Colonic mucosa (tissue), 4 donors: ENCODE measurements around the gene OR4D2. TPM values are rescaled to one million over a fixed set of nuclear protein-coding genes. Genes with fewer than 3 reads are reported as not detected.

ENCODE experiments used
- DNase-seq: peaks from one replicate; pipeline ENCODE4 v3.0.0-alpha.2; 2020
- H3K27ac ChIP-seq: fragments of 200-600 bp; one replicate; pipeline ENCODE4 v1.8.0; 2021
- H3K27me3 ChIP-seq: fragments of 200-600 bp; one replicate; pipeline ENCODE4 v1.8.0; 2021
- H3K36me3 ChIP-seq: fragments of 200-600 bp; one replicate; pipeline ENCODE4 v1.8.0; 2021
- H3K4me1 ChIP-seq: fragments of 200-600 bp; one replicate; pipeline ENCODE4 v1.8.0; 2021; ENCODE audit warnings: mild to moderate bottlenecking
- H3K4me3 ChIP-seq: fragments of 200-600 bp; one replicate; pipeline ENCODE4 v1.8.0; 2021
- H3K9ac ChIP-seq, 2 donors: one replicate each; pipeline ENCODE4 v1.7.0; 2013; ENCODE audit warnings: control low read depth in 2 of 2, low read depth in 2 of 2, low read length in 2 of 2
- H3K9me3 ChIP-seq: fragments of 200-600 bp; one replicate; pipeline ENCODE4 v1.8.0; 2021
- intact Hi-C: fragments of 100-400 bp; cut with DNase I; formaldehyde crosslinking; loops from one replicate; pipeline ENCODE4 v1.14.1; 2022
- total RNA-seq, 2 donors: library from RNA; stranded (reverse); fragmentation: NEBNext Ultra II Directional in 1 of 2; extraction: Animal tissue kit (Norgen Biotek cat#: 25700) in 1 of 2; gene quantifications; one replicate each; pipeline ENCODE4 v1.2.1, GENCODE V29; 2021
- TF ChIP-seq, protein P1 (sequence below): fragments of 200-600 bp; IDR thresholded peaks from one replicate; pipeline ENCODE4 v1.8.0; 2022; ENCODE audit warnings: antibody characterized with exemption, mild to moderate bottlenecking
- donor health status: healthy.
- donor health status: DM: no; HTN: no; CAD: no.
- donor health status: DM: no; HTN: no; CAD: no.

Gene OR4D2
- total RNA-seq, 2 donors from 2014 or later: not detected

DNA sequence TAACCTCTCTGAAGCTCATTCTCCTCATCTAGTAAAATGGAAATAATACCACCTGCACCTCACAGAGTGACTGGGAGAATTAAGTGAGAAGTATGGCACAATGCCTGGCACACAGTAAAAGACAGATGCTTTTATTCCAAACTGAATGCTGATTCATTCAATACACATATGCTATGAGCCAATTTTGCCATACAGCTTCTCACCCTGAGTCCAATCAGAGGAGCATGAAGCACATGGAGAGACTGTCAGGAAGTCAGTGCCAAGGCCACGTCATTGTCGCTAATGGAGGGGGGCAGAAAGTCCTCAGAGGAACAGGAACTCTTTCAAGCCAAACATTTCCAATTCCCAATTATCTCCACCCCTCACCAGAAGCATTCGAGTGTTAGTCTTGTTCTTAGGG, 40.7 kb downstream of the OR4D2 start:
- TF ChIP-seq, protein P1, sequence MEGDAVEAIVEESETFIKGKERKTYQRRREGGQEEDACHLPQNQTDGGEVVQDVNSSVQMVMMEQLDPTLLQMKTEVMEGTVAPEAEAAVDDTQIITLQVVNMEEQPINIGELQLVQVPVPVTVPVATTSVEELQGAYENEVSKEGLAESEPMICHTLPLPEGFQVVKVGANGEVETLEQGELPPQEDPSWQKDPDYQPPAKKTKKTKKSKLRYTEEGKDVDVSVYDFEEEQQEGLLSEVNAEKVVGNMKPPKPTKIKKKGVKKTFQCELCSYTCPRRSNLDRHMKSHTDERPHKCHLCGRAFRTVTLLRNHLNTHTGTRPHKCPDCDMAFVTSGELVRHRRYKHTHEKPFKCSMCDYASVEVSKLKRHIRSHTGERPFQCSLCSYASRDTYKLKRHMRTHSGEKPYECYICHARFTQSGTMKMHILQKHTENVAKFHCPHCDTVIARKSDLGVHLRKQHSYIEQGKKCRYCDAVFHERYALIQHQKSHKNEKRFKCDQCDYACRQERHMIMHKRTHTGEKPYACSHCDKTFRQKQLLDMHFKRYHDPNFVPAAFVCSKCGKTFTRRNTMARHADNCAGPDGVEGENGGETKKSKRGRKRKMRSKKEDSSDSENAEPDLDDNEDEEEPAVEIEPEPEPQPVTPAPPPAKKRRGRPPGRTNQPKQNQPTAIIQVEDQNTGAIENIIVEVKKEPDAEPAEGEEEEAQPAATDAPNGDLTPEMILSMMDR: no peak
- peaks cover 4% of the 10 kb centered on the region for H3K36me3 ChIP-seq
- intact Hi-C loops: no loop called here

GRCh38 chr17:58208344-58208743, 41.6 kb downstream of the OR4D2 start:
- TF ChIP-seq, protein P1: no peak
- peaks cover 4% of the 10 kb centered on the region for H3K36me3 ChIP-seq
- H3K4me1 ChIP-seq: no peaks in the 10 kb centered on the region
- no peak overlapping the region for H3K9ac ChIP-seq
- intact Hi-C loops: no loop called here
- no peak for DNase-seq
- no peak overlapping the region for H3K4me3 ChIP-seq
- no peaks in the 10 kb centered on the region for H3K9me3 ChIP-seq
- H3K27ac ChIP-seq: no peak overlapping the region
- no peaks in the 10 kb centered on the region for H3K27me3 ChIP-seq

More for the DNA sequence above, 40.7 kb downstream of the OR4D2 start:
- Histone ChIP-seq H3K4me1 (no peaks in the 10 kb centered on the region), H3K27ac (no peak overlapping the region), H3K27me3 (no peaks in the 10 kb centered on the region), H3K9ac (no peak overlapping the region), H3K9me3 (no peaks in the 10 kb centered on the region), H3K4me3 (no peak overlapping the region)
- no peak for DNase-seq

- intact Hi-C loops: no loop called here
Measured at GRCh38 chr17:58210922-58211321, 44.1 kb downstream of the OR4D2 start.

DNA sequence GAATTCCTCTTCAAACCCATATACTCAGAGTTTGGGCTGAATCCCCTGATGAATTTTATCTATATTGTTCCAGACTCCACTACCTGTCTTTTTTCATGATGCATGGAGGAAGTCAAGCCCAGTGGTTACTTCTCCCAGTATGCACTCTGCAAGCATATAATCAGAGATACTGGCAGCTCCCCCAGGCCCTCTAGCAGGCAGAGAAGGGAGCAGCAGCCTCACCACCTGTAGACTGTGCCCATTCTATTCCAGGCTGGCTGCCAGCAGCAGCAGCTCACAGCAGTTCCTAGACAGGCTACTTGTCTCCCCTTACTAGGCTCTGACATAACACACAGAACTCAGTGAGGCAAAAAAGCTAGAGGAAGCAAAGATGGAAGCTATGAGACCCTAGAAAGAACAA, 48.9 kb downstream of the OR4D2 start:
- no peak for DNase-seq
- Histone ChIP-seq H3K36me3 (no peaks in the 10 kb centered on the region), H3K4me1 (no peaks in the 10 kb centered on the region), H3K27me3 (no peaks in the 10 kb centered on the region), H3K27ac (no peak overlapping the region), H3K4me3 (no peak overlapping the region), H3K9ac (no peak overlapping the region), H3K9me3 (no peaks in the 10 kb centered on the region)
- TF ChIP-seq, protein P1: no peak
- intact Hi-C loops: no loop called here

More at GRCh38 chr17:58210922-58211321, 44.1 kb downstream of the OR4D2 start:
- no peak overlapping the region for H3K4me3 ChIP-seq
- no peak for DNase-seq
- TF ChIP-seq, protein P1: no peak
- no peaks in the 10 kb centered on the region for H3K9me3 ChIP-seq
- peaks cover 4% of the 10 kb centered on the region for H3K36me3 ChIP-seq
- H3K4me1 ChIP-seq: no peaks in the 10 kb centered on the region
- no peak overlapping the region for H3K27ac ChIP-seq
- H3K27me3 ChIP-seq: no peaks in the 10 kb centered on the region
- no peak overlapping the region for H3K9ac ChIP-seq

GRCh38 chr17:58217766-58218165, 51.0 kb downstream of the OR4D2 start:
- Histone ChIP-seq H3K9me3 (no peaks in the 10 kb centered on the region), H3K4me3 (no peak overlapping the region), H3K27ac (no peak overlapping the region), H3K9ac (no peak overlapping the region), H3K36me3 (no peaks in the 10 kb centered on the region), H3K4me1 (no peaks in the 10 kb centered on the region), H3K27me3 (no peaks in the 10 kb centered on the region)
- TF ChIP-seq, protein P1: no peak
- no peak for DNase-seq
- intact Hi-C loops: no loop called here
